DOHH2 (cell line): ENCODE results near the gene ARL16.

Source experiments
- CTCF ChIP-seq: fragments of 200-600 bp; sonication (generic); IDR thresholded peaks from one replicate; pipeline ENCODE4 v1.5.1; 2014; ENCODE audit warnings: antibody characterized with exemption, mild to moderate bottlenecking, low read depth, low read length; ENCODE audit not compliant: poor library complexity, severe bottlenecking
- EZH2phosphoT487 ChIP-seq: fragments of 200-600 bp; sonication (generic); IDR thresholded peaks from 2 replicates; pipeline ENCODE4 v1.6.1; 2017; ENCODE audit warnings: borderline replicate concordance, mild to moderate bottlenecking, antibody characterized with exemption, low read length, moderate library complexity, mixed read lengths

- no peak for TF ChIP-seq CTCF
- no peak for TF ChIP-seq EZH2phosphoT487
These were observed 48.2 kb downstream of the ARL16 start for GRCh38 chr17:81635431-81635830.
